SIG-M5 treated with dmso at 0.1 percent for 504 hours (cell line): ENCODE data around the gene CORO2A.
"Not testable (repeated sequence)": the region's sequence is repeated elsewhere in the genome, so short reads cannot be mapped to it uniquely, and the experiment has no call there.

Source experiments
- DNase-seq: peaks from one replicate; lab custom pipeline; 2025; ENCODE audit not compliant: unreplicated experiment; lab: John Stamatoyannopoulos, UW

CORO2A gene

DNA sequence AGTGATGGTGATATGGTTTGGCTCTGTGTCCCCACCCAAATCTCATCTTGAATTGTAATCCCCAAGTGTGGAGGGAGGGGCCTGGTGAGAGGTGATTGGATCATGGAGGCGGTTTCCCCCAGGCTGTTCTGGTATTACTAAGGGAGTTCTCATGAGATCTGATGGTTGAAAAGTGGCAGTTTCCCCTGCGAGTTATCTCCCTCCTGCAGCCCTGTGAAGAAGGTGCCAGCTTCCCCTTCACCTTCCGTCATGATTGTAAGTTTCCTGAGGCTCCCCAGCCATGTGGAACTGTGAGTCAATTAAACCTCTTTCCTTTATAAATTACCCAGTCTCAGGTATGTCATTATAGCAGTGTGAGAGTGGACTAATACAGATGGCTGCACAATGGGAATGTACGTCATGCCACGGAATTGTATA, 17.9 kb downstream of the CORO2A start:
- DNase-seq, result not testable (repeated sequence)

DNA sequence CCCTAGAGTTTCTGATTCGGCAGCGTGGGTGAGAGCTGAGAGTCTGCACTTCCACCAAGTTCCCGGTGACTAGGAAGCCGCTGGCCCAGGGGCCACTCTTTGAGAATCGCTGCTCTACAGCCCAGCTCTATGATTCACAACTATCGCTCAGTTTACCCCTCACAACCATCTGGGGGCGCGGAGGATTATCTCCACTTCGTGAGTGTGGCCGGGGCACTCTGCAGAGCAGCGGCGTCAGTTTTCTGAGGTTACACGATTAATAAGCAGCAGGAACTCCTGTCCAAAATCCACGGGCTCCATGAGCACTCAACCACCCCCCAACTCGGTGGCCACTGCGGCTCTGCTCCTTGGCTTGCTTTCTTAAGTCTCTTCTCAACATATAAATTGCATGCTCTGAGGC, 19.3 kb downstream of the CORO2A start:
- no peak for DNase-seq

DNA sequence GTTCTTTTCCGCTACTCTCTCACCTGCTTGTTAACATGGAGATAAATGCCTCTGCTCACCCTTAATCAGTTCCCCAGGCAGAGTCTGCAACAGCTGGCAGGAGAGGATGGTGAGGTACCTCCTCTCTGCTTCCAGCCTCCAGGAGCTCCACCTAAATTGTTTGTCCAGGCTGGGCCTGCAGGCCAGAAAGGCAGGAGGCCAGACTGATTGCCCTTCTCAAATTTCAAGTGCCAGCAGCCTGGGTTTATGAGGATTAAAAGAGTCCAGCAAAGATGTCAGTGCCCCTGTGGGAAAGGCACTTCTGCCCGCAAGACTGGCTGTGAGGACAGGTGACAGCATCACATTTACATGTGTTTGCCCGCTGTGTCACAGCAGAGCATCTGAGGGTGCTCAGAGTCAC, 19.8 kb downstream of the CORO2A start:
- peak; percentile 62 for DNase-seq

DNA sequence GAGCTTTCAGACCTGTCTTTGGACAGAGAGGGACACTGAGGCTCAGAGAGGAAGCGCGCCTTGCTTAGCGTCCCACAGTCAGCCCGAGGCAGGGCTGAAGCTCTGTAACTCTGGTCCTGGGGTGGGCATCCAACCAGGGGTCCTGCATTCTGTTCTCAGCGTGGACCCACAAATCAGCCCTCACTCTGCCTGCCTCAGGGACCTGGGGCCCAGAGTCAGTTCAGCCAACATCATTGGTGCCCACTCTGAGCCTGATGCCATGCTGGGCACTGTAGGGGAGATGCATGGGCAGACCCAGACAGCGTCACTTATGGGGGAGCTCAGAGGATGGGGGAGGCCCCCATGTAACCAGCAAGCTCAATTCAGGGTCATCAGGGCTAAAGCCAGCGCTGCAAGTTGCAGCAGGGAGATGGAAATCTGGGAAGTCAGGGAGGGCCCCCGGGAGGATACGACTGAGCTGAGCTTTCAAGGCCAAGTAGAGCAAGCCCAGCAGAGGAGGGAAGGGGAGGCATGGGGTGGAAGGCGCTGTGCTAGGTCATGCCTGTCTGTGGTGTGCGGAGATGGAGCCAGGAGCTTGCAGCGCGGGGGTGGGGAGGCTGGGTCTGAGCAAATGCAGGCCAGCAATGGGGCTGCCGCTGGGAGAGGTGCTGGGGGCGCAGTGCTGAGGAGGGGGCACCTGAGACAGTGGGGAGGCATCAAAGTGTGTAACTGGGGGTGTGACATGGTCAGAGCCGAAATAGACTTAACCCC, 21.1 kb downstream of the CORO2A start:
- DNase-seq, result no peak

DNA sequence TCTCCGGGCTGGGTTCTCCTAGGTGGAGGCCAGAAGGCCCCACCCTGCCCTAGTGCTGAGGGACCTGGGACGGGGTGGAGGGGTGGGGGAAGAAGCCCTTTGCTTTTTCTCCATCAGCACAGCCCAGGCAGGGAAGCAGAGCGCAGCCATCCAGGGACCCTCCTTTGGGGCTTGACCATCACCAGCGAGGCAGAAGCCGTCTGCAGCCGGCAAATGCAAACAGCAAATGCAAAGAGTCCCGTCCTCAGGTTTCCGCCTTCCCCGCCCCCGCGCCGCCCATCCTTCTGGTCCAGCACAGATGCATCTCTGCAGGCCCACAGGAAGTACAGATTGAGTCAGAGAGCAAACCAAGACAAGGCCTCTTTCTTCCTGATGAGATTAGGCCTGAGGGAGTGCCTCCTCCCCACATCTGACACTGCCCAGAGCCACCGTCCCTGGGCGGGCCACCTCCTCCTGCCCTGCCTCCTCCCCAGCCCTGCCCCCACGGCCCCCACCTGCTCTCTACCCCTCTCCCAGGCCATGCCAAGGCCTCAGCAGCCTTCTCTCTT, 23.4 kb downstream of the CORO2A start:
- no peak for DNase-seq

DNA sequence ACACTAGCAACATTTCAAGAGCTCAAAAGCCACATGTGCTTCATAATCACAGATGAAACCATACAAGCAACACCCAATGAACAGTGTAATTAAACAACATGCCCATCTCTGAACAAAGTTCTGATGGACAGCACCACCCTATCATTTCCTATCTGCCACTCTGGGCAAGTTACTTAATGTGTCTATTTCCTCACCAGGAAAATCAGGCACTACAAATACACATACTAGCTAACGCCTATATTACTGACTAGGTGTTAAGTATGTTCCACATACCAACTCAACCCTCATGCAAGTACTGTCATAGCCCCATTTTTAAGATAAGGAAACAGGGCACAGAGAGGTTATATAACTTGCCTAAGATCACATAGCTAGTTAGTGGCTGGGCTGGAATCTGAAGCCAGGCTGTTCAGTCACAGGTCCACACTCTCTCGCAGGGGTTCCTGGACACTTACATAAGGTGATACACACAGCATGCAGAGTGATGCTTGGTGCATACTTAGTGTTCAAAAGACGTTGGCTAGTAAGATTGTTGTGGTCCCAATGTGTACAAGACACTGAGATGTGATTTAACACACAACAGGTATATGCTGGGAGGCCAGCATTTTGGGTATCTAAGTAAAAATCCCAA, 24.2 kb downstream of the CORO2A start:
- no peak for DNase-seq

DNA sequence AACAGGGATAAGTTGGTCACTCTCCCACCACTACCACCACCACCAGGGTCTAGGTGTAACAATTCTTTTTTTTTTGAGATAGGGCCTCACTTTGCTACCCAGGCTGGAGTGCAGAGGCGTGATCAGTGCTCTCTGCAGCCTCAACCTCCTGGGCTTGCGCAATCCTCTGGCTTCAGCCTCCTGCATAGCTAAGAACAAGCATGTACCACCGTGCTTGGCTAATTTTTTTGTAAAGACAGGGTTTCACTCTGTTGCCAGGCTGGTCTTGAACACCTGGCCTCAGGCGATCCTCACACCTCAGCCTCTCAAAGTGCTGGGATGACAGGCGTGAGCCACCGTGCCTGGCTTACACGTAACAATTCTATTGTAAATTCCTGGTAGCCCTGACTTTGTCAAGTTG, 27.5 kb downstream of the CORO2A start:
- DNase-seq, result no peak

DNA sequence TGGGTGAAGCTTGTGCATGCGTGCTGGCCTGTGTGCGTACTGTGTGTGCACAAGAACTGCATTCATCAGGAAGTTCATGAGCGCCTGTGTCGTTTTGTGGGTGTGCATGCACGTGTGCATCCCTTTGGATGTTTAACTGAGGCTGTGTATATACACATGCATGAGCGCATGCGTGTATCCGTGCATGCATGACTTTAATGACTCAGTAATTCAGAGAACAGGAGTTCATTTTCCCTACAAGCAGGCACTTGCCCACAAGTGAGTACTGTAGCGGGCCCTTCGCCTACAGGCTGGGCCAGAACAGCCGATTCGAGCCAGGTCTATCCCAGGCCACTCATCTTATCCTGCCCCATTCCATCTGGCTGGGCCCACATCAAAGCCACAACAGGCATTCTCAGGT, 29.8 kb downstream of the CORO2A start:
- DNase-seq, result no peak

DNA sequence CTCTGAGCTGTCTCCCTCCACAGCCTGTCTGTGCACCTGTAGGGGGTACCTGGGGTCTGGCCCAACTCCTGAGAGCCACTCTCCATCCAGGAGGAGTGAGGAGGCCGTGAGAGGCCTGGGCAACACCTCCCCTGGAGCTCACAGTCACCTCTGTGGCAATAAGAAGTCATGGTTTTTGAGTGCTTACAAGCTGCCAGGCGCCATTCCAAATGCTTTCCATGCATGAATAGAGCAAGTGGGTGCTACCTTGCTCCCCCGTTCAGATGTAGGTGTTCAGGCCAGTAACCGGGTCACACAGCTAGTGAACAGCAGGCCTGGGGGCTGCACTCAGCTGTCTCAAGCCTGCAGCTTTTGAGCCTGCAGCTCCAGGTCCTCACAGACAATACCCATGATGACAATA, 30.6 kb downstream of the CORO2A start:
- DNase-seq, result no peak

DNA sequence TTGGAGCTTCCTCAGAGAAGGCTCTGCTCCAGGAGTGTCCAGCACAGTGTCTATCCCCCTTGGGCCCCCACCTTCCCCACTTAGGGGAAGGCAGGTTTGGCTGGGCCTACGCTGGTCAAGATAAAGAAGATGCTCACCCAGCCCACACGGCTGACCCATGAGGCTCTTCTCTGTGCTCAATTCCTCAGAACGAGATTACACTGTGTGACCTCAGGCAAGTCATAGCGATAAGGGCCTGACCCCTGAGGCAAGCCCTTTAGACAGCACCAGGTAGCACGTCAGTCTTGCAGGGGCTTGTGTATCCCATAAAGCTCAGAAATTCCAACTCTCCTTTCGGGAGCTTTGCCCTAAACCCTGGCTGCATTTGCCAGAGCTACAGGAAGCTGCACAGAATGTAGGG, 32.6 kb downstream of the CORO2A start:
- no peak for DNase-seq

DNA sequence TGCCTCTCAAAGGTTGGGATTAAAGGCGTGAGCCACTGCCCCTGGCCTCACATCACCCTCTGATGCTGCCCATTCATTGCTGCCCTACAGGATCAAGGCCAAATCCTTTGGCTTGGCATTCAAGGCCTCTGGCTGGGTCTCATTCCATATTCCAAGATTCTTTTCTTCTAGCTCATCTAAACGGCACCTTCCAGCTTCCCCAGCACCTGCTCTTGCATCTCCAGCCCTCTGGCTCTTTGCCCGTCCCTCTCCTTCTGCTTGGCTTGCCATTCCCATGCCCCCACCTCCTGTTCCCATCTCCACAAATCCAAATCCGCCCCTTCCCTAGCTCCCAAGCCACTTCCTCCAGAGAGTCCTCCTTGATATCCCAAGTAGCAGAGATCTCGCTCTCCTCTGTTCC, 33.1 kb downstream of the CORO2A start:
- no peak for DNase-seq

DNA sequence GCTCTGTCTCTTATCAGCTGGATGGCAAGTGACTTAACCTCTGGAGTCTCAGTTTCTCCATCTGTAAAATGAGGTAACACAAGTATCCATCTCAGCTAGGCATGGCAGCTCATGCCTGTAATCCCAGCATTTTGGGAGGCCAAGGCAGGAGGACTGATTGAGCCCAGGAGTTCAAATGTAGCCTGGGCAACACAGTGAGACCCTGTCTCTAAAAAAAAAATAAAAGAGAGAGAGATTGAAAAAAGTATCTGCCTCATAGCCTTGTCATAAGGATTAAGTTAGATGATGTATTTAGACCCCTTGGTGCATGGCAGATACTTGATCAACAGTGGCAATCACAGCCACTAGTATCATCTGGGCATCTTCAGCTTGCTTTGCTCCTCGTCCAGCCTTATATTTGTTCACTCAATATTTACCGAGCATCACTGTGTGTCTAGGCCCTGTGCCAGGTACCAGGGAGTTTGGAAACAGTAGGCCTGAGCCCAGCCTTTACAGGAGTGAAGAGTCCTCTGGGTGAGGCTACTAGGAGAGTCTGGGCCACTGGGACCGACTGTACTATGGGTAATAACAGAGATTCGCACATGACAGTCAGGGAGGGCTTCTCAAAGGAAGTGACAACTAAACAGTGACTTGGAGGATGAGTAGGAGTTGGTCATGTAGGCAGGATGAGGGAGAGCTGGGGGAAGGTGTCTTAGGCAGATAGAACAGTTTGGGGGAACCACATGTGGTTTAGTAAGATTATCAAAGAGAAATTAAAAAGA, 34.2 kb downstream of the CORO2A start:
- DNase-seq, result no peak

DNA sequence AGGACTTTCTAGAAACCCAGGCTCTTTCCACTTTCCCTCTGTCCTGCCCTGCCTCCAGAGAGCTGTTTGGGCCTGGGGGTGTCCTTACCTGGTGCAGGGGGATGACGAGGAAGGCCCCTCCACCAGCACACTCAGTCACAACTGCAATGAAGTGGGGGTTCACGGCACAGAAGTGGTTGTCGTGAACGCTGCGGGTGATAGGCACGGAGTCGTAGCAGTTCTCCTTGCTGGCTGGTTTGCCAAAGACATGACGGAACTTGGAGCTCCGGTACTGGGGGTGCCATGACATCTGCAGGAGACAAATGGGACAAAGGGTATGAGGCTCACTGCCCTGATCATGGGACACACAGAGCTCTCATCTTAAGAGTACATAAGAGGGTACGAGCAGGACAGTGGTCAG, 35.1 kb downstream of the CORO2A start:
- DNase-seq, result no peak

DNA sequence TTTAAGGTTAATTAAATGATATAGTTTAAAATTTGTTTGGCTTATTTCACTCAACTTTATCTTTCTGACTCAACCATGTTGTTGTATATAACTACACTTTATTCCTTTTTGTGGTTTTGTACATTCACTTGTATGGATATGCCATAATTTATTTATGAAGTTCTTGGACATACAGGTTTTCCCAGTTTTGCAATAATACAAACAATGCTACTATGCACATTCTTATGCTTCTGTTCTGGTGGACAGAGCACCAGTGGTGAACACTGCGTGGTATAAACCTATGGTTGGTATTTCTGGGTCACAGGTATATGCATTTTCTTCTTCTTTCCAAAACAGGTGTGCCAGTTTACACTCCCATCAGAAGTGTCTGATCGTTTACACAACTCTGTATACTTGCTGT, 37.8 kb downstream of the CORO2A start:
- peak; percentile 13 for DNase-seq

DNA sequence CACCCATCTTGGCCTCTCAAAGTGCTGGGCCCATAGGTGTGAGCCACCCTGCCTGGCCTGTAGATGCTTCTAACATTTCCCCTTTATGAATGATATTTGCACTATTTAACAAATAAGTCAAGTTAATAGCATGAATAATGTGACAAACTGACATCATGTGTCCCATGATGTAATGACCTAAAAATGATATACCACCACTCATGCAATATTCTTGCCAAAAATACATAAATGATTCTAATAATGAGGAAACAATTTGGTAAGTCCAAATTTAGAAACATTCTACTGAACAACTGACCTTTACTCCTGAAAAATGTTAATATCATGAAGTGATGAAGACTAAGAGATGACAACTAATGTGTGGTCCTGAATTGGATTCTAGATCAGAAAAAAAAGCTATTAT, 39.9 kb downstream of the CORO2A start:
- no peak for DNase-seq

DNA sequence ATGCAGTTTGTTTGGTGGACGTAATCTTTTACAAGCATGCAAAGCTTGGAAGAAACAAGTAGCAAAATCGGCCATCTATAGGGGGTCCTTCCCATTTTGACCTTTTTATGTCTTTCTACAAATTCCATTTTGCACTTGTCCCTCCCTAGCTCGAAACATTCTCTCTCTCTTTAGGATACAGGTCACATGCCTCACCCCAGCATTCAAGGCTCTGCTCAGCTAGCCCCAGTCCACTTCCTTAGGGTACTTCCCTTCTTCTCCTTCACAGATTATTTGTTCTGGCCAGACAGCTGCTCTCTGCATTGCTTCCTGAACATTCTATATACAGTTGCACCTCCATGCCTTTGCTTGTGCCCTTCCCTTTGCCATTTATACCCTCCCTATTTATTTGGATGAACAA, 41.7 kb downstream of the CORO2A start:
- DNase-seq, result no peak

DNA sequence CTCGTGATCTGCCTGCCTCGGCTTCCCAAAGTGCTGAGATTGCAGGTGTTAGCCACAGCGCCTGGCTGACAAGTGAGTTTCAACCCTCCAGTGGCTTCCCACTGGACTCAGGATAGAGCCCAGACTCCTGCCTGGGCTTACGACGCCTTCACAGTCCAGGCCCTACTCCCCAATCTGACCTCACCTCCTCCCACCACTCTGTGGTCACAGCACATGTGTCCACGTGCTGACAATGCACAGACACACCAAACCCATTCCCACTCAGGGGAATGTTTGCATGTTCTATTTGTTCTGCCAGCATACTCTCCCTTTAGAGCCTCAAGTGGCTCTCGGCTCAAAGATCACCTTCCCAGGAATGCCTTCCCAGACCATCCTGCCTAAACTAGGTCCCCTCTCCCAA, 42.3 kb downstream of the CORO2A start:
- no peak for DNase-seq

DNA sequence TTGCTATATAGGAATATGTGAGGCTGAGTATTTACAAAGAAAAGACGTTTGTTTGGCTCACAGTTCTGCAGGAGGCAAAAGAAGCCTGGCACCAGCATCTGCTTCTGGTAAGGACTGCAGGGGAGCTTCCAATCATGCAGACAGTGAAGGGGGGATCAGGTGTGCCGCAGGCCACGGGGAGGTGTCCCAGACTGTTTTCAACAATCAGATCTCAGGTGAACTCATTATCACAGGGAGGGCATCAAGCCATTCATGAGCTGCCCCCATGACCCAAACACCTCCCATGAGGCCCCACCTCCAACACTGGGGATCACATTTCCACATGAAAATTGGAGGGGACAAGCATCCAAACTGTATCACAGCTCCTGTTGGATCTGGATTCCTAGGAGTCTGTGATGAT, 43.0 kb downstream of the CORO2A start:
- no peak for DNase-seq

DNA sequence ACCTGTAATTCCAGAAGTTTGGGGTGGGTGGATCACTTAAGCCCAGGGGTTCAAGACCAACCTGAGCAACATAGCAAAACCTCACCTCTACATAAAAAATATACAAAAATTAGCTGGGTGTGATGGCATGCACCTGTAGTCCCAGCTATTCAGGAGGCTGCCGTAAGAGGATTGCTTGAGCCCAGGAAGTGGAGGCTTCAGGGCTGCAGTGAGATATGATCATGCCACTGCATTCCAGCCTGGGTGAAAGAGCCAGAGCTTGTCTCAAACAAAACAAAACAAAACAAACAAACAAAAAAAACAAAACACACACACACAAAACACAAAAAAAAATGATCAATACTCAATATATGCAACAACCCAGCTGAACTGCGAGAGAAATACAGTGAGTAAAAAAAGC, 44.0 kb downstream of the CORO2A start:
- no peak for DNase-seq

DNA sequence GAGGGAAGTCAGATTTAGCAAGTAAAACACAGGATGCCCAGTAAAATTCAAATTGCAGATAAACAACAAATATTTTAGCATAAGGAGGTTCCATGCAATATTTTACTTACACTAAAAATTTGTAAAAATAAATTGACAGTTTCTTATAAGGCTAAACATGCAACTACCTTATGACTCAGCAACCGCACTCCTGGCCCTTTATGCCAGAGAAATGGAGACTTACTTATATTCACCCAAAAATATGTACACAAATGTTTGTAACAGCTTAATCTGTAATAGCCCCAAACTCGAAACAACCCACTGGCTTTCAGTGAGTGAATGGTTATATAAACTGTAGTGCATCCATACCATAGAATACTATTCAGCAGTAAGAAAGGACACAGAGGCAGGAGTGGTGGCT, 44.9 kb downstream of the CORO2A start:
- DNase-seq, result no peak

DNA sequence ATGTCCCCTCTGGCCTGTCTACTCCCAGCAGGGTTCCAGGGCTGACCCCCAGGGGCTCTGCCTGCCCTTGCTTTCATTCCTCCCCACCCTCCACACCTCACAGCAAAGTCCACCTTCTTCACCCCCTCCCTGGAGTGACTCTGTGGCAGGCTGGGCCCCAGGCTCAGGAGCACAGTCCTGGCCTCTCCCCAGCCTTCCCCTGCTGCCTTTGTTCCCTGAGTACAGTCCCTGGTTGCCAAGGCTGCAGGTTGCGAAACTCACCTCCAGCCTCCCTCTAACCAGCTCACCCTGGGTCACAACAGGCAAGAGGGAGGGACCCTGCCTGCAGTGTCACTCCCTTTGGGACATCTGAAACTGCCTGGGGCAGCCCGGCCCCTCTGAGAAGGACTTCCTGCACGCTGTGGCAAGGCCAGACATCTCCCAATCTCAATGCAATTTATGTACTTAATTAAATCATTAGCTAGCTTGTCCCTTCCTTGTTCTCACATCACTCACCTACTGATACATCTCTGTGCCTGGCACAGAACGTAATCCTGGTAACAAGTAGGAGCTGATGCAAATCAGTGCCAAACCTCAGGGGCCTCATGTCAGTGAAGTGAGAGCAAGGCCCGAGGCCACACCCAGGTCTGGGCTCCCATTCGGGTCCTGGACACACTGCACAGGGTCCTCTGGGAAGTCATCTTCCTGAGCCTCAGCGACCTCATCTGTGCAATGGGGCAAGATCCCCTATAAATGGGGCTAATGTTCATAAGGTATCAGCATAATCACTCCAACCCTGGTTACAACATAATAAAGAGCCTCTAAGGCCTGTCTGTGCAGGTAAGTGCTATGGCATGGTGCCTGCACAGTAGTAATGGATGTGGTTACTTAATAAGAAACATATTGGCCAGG, 46.1 kb downstream of the CORO2A start:
- DNase-seq, result peak; percentile 94
